ENCODE results near the gene TACC2. TPM values are rescaled to one million over a fixed set of nuclear protein-coding genes. Genes with fewer than 3 reads are reported as not detected.

The TACC2 gene
- total and polyA plus RNA-seq, 2 donors (not counting 1 experiment from before 2014, with no cell fraction given) = not detected

DNA sequence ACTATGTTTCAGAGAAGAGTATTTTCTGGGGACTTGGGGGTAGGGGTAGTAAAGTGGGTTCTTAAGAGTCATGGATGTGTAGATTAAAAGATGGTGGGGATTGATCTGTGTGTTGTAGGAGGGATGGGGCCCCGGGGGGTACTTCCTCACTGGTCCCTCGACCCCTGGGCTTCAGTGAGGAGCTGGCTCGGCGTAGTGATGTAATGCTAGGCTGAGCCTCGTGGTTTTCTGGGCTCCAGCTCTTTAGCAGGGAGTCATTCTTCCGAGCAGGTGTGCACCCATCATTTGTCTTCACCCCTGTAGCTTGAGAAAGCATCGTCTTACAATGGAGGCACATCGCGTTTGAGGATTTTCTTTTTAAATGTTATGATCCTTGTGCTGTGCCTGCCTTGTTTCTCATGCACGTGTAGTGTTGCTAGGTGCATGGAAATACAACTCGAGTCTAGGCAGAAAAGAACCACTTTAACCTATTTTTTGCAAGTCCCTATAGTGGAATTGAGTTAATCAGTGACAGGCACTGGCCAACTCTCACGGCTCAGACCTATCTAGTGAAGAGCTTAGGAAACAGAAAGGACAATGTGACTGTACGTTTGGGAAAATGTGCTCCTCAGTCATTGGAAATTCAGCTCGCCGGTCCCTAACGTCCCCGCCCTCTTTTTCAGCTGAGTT is 176.0 kb downstream of the TACC2 start:
- peaks cover 57% of the 10 kb centered on the region for H3K27me3 Mint-ChIP-seq
- DNase-seq = no peak
- no peaks in the 10 kb centered on the region for H3K79me2 ChIP-seq (ENCODE audit: control insufficient read depth, insufficient read depth, low read length)
- H3K9me3 ChIP-seq (ENCODE audit: control extremely low read depth in 1 of 3, control insufficient read depth in 2 of 3, insufficient read depth in 1 of 3, low read length in 2 of 3) = no peaks in the 10 kb centered on the region
- CTCF ChIA-PET = no interaction called here
- peaks cover 0 to 4% of the 10 kb centered on the region in 2 donors for H3K4me1 ChIP-seq (ENCODE audit: control insufficient read depth in 2 of 2, insufficient read depth in 2 of 2, low read length in 2 of 2)
- no peak overlapping the region for H3K4me3 ChIP-seq (ENCODE audit: control extremely low read depth in 1 of 5, extremely low read depth in 1 of 5, insufficient read depth in 1 of 5, low read depth in 2 of 5, low read length in 4 of 5)
- no peaks in the 10 kb centered on the region for H4K20me1 ChIP-seq (ENCODE audit: control insufficient read depth, insufficient read depth, low read length, poor library complexity, severe bottlenecking)
- intact Hi-C loops (cut with micrococcal nuclease) = no loop called here
- no peak overlapping the region for H3K4me3 Mint-ChIP-seq
- no peaks in the 10 kb centered on the region for H3K9me3 Mint-ChIP-seq (ENCODE audit: insufficient read depth)
- H3K4me1 Mint-ChIP-seq = peaks cover 8% of the 10 kb centered on the region
- H3K9ac ChIP-seq (ENCODE audit: low read length) = no peak overlapping the region
- no peak overlapping the region for H2AFZ ChIP-seq (ENCODE audit: insufficient read depth, low read depth, low read length, poor library complexity, severe bottlenecking)
- ATAC-seq (ENCODE audit: low read depth) = no peak
- no peak overlapping the region for H3K4me2 ChIP-seq (replicated peaks; ENCODE audit: low read depth, low read length, poor library complexity, severe bottlenecking)
- no peak overlapping the region for H3K27ac ChIP-seq (ENCODE audit: low read length in 2 of 2)
- H3K27me3 ChIP-seq (replicated peaks in 1 of 4; ENCODE audit: control extremely low read depth in 1 of 4, control insufficient read depth in 3 of 4, insufficient read depth in 4 of 4, low read length in 3 of 4) = peaks cover 0 to 41% (median 18%) of the 10 kb centered on the region in 4 experiments
- H3K36me3 ChIP-seq (replicated peaks in 1 of 2; ENCODE audit: control extremely low read depth in 1 of 2, control insufficient read depth in 1 of 2, extremely low read depth in 1 of 2, insufficient read depth in 2 of 2, low read length in 1 of 2) = no peaks in the 10 kb centered on the region
- H3K27ac Mint-ChIP-seq = no peak overlapping the region
- no peak for TF ChIP-seq EZH2 (IDR thresholded peaks at IDR 0.05; ENCODE audit: borderline replicate concordance, insufficient read depth, low read depth, low read length, poor library complexity, severe bottlenecking)
- TF ChIP-seq, protein P1, sequence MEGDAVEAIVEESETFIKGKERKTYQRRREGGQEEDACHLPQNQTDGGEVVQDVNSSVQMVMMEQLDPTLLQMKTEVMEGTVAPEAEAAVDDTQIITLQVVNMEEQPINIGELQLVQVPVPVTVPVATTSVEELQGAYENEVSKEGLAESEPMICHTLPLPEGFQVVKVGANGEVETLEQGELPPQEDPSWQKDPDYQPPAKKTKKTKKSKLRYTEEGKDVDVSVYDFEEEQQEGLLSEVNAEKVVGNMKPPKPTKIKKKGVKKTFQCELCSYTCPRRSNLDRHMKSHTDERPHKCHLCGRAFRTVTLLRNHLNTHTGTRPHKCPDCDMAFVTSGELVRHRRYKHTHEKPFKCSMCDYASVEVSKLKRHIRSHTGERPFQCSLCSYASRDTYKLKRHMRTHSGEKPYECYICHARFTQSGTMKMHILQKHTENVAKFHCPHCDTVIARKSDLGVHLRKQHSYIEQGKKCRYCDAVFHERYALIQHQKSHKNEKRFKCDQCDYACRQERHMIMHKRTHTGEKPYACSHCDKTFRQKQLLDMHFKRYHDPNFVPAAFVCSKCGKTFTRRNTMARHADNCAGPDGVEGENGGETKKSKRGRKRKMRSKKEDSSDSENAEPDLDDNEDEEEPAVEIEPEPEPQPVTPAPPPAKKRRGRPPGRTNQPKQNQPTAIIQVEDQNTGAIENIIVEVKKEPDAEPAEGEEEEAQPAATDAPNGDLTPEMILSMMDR (IDR thresholded peaks at IDR 0.05) = no peak
- POLR2A ChIA-PET = no interaction called here
- 38% methylated on average over 14 of the region's 17 CpGs for WGBS (ENCODE audit: insufficient coverage)

DNA sequence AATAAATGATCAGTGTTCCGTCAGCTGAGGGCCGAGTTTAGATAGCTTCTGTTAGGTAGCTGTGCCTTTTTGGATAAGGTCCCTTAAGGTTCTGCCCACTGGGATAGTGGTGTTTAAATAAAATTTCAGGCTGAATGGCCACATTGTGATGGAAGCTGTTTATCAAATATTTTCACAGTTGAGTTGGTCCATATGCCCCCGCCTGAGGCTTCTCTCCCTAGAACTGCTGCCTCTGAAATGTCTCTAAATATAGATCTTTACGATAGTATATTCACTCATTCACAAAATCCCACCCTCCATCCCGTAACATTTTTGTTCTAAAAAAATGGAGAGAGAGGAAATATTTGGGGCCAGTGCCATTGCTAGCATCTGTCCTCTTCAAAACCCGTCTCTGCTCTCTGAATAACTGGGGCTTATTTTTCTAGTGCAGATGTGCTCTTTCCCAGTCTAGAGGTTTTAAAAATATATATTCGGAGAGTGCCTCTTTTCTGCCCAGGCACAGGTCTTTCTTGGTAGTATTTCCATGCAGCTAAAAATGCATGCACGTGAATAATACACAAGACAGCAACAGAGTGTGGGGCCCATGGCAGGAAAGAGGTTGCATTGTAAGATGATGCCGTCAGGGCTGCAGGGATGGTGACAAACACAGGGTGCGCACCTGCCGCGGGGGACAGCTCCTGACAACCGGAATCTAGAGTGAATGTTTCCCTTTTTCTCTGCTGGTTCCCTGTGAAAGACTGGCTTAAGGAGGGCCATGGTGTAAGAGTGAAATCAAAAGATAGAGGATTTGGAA is 176.7 kb downstream of the TACC2 start:
- Histone ChIP-seq H3K9ac (ENCODE audit: low read length) (no peak overlapping the region), H3K27me3 (replicated peaks in 1 of 4; ENCODE audit: control extremely low read depth in 1 of 4, control insufficient read depth in 3 of 4, insufficient read depth in 4 of 4, low read length in 3 of 4) (peaks cover 0 to 39% (median 18%) of the 10 kb centered on the region in 4 experiments), H4K20me1 (ENCODE audit: control insufficient read depth, insufficient read depth, low read length, poor library complexity, severe bottlenecking) (no peaks in the 10 kb centered on the region), H3K4me3 (ENCODE audit: control extremely low read depth in 1 of 5, extremely low read depth in 1 of 5, insufficient read depth in 1 of 5, low read depth in 2 of 5, low read length in 4 of 5) (no peak overlapping the region), H2AFZ (ENCODE audit: insufficient read depth, low read depth, low read length, poor library complexity, severe bottlenecking) (no peak overlapping the region), H3K4me2 (replicated peaks; ENCODE audit: low read depth, low read length, poor library complexity, severe bottlenecking) (no peak overlapping the region), H3K9me3 (ENCODE audit: control extremely low read depth in 1 of 3, control insufficient read depth in 2 of 3, insufficient read depth in 1 of 3, low read length in 2 of 3) (no peaks in the 10 kb centered on the region), H3K36me3 (replicated peaks in 1 of 2; ENCODE audit: control extremely low read depth in 1 of 2, control insufficient read depth in 1 of 2, extremely low read depth in 1 of 2, insufficient read depth in 2 of 2, low read length in 1 of 2) (no peaks in the 10 kb centered on the region), H3K79me2 (ENCODE audit: control insufficient read depth, insufficient read depth, low read length) (no peaks in the 10 kb centered on the region), H3K27ac (ENCODE audit: low read length in 2 of 2) (no peak overlapping the region), H3K4me1 (ENCODE audit: control insufficient read depth in 2 of 2, insufficient read depth in 2 of 2, low read length in 2 of 2) (peaks cover 0 to 4% of the 10 kb centered on the region in 2 donors)
- no peak for ATAC-seq (ENCODE audit: low read depth)
- no peak for DNase-seq
- ChIA-PET CTCF (no interaction called here), POLR2A (no interaction called here)
- no peak overlapping the region for H3K4me3 Mint-ChIP-seq
- H3K27ac Mint-ChIP-seq = no peak overlapping the region
- WGBS (ENCODE audit: insufficient coverage) = 79% methylated on average over 9 of the region's 13 CpGs
- no peaks in the 10 kb centered on the region for H3K9me3 Mint-ChIP-seq (ENCODE audit: insufficient read depth)
- TF ChIP-seq, protein P1 (IDR thresholded peaks at IDR 0.05) = no peak
- peaks cover 8% of the 10 kb centered on the region for H3K4me1 Mint-ChIP-seq
- intact Hi-C loops (cut with micrococcal nuclease) = no loop called here
- H3K27me3 Mint-ChIP-seq = peaks cover 50% of the 10 kb centered on the region

Data from B cell (primary cell).